Fibroblast of peridontal ligament (primary cell): Measurements from ENCODE around the gene JARID2.

ENCODE experiments used
- DNase-seq: peaks from one replicate; pipeline ENCODE4 v3.0.0-alpha.2; 2010; ENCODE audit errors: extremely low read depth

Gene JARID2

DNA sequence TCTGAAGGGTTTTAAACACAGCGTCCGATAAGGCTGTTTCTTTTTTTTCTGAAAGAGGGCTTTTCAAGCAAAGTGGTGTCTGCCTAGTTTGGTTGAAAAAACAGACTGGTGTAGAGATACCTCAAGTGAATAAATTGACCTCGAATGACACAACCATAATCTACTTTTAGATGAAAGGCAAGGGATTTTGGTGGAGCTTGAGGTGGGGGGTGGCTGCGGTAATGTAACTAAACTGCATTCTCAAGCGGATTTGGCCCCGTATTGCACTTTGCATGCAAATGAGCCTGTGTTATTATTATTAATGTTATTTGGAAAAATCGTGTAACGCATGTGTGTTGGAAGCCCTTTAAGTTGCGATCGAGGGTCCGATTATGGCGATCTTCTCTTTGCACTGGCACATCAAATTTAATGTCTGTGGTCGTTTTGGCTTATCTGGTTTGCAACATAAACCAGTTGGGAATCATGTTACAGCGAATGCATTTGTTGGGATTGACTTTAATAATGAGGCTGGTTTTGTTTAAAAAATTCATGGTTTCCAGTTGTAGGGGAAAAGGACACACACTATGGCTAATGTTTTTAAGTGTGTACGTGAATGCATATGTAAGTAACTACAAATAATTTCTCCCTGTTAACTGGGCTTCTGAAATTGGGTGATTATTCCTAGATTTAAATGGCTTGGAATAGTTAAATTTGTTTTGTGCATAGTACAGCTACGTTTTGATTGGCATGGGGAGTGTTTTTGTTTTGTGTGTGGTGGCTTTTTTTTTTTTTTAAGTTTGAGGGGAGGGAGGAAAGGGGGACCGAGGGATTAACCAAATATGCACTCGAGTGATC is 1.0 kb downstream of the JARID2 start:
- DNase-seq: no peak

GRCh38 chr6:15247500-15248450 is 1.9 kb downstream of the JARID2 start:
- peak; percentile 57 for DNase-seq

GRCh38 chr6:15248451-15249370 is 2.8 kb downstream of the JARID2 start:
- DNase-seq: peak; percentile 94

GRCh38 chr6:15249371-15250019 is 3.6 kb downstream of the JARID2 start:
- no peak for DNase-seq

DNA sequence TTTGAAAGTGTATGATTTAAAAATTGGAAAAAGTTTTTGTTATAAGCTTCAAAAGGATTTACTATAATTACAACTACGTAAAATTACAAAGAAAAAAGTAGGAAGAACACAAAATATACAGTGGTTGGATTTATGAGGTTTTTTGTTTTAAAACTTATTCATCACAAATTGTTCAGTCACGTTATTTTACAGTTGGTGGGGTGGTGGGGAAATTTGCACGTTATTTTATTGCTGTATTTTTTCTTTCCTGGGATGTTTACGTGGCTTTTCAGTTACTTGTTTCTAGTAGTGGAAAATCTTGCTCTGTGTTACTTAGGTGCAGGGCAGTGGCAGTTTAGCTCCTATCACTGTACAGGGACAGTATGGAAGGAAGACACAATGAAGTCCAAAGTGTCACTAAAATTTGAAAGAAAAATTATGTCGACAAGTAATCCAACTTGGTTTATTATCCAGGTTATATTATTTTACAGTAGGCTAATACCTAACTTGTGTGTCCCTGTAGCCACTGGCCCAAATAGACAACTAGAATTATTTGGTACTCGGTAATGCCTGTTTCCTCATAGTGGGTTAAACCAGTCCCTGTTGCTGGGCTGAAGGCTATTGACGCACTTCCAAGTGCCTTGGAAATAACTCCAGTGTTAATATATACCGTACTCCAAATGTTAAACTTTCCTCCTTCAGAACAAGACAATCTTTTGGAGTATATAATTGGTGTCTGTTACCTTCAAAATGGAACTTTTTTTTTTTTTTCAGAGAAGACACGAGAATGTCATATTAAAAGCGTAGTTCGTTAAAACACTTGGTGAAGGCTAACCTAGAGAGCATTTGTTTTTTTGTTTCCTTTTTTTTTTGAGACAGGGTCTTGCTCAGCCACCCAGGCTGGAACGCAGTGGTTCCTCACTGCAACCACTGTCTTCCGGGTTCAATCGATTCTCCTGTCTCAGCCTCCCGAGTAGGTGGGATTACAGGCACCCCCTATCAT is 4.6 kb downstream of the JARID2 start:
- no peak for DNase-seq

GRCh38 chr6:15252195-15252594 is 6.3 kb downstream of the JARID2 start:
- DNase-seq: no peak

DNA sequence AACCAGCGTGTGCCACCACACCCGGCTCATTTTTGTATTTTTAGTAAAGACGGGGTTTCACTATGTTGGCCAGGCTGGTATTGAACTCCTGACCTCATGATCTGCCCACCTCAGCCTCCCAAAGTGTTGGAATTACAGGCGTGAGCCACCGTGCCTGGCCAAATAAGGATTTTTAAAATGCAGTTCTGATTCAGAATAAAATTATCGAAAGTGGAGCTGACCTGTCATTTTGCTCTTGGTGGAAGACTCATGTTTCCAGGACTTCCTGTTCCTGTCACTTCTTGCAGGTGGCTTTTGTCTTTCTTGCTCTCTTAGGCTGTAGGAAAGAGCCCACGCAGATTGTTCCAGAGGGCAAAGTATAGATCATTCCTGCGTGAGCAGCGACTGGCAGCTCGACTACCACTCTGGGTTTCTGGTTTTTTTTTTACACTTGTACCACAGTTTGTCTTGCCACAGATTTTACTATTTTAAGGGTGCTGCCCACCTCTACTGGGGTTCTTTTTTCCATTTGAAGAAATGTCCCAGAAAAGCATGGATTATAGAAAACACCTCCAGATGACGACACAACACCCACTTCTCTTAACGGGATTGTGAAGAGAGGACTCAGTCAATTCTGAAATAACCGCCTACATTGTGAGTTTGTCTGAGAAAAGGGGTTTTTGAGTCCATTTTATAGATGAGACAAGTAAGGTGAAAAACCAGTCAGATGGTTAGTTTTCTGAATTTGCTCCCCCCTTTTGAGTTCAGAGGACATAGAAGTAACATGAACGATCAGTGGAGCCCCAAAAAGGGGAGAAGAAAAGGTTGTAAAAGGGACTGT is 7.5 kb downstream of the JARID2 start:
- no peak for DNase-seq

DNA sequence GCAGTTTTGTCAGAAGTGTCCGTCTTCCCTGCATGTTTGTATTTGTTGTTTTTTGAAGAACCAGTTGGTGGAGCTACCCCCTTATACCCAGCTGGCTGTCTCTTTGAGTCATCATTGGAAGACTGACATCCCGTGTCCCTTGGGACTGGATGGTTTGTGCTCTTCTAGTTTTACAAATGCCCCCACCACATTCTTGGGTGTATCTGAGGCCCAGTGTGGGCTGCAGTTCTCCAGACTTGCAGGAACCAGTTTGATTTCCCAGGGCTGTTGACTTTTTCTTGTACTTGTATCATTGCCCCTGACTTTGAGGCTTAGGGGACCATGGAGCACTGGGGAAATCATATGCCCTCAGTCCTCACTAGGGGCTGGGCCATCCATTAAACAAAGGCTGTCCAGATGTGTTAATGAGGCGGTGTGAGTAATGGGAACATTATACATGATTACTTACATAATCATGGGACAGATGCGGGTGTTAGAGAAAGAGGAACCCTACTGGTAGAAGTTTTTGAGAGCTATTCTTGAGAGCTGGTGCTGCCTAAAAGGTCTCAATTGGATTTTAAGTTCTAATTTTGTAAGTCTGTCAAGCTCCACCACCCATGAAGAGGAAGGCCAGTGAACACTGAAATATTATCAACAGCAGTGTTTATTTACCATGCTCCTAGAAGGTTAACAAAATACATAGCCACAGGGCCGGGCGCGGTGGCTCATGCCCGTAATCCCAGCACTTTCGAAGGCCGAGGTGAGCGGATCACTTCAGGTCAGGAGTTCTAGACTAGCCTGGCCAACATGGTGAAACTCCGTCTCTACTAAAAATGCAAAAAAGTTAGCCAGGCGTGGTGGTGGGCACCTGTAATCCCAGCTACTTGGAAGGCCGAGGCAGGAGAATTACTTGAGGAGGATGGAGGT is 8.5 kb downstream of the JARID2 start:
- DNase-seq: no peak

DNA sequence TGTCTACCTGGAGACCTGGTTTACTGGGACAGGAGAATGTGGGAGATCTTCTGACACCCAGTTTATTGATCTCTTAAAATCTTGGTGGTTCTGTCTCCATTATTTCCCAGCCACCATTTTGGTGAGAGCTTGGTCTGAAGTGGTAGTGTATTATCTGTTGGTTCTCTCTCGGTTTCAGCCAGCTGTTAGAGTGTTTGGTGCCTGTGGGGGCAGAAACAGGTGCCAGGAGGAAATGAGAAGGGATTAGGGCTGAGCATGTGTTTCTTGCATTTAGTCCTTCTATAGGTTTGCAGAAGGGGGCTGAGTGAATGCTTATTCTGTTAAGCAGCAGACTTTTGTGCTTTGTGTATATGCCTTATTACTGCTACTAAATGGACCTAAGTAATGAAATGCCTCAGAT is 9.6 kb downstream of the JARID2 start:
- no peak for DNase-seq

- DNase-seq: no peak
These were observed 10.1 kb downstream of the JARID2 start for GRCh38 chr6:15255909-15256395.

DNA sequence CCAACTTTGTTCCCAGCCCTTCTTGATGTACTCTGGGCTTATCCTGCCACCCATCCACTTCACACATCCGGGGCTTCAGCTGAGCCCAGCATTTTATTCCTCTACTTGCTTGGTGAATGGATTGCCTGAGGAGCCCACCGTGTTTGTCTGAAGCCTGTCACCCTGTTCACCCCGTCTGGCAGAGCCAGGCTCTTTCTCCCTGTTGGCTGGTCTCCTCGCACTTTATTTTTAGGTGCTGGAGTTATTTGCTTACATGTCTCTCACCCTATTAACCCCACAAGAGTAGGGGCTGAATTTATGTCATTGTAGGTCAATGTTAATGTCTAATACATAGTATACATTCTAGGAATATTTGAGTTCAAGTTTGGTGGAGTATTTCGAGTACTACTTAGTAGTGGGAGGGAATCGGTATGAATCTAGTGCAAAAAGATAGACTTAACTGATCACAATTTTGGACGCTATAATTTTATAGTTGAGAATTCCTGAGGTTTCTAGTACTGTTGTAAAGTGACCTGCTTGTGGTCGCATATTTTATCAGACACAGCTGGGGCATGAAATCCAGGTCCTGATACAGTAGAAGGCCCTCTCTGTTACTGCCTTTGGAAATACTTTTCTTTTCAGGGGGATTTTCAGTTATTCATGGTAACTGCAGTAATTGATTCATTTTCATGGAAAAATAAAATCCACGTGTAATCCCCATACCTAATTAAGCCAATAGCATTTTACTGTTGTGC is 10.8 kb downstream of the JARID2 start:
- DNase-seq: peak; percentile 56

GRCh38 chr6:15257357-15258132 is 11.7 kb downstream of the JARID2 start:
- DNase-seq: no peak

GRCh38 chr6:15259766-15260098 is 13.9 kb downstream of the JARID2 start:
- no peak for DNase-seq

GRCh38 chr6:15260099-15260821 is 14.4 kb downstream of the JARID2 start:
- peak; percentile 91 for DNase-seq

- DNase-seq: no peak
These were observed 18.0 kb downstream of the JARID2 start for GRCh38 chr6:15263780-15264374.
